ENCODE results near the gene USP3.
A peak's percentile ranks its signal among the peaks of the same experiment; 100 is the strongest.

Gene USP3

GRCh38 chr15:63504247-63504978 lies at the start of gene USP3:
Gene USP3, plus strand, starts transcription at chr15:63504593. Its CDS starts 147 bp downstream, at chr15:63504740.
- DNase-seq: peak; percentile 96

- no peak for DNase-seq
Measured at GRCh38 chr15:63456258-63456657, 48.1 kb upstream of the USP3 start.

- no peak for DNase-seq
Measured at GRCh38 chr15:63457379-63457778, 47.0 kb upstream of the USP3 start.

- DNase-seq: no peak
Measured at GRCh38 chr15:63458026-63458425, 46.4 kb upstream of the USP3 start.

- DNase-seq: no peak
Measured at GRCh38 chr15:63458794-63459395, 45.5 kb upstream of the USP3 start.

- DNase-seq: no peak
Measured at GRCh38 chr15:63460210-63461155, 43.9 kb upstream of the USP3 start.

GRCh38 chr15:63461230-63461985 lies 43.0 kb upstream of the USP3 start:
- DNase-seq: no peak

- DNase-seq: no peak
Measured at GRCh38 chr15:63462088-63462487, 42.3 kb upstream of the USP3 start.

- no peak for DNase-seq
Measured at GRCh38 chr15:63463036-63463435, 41.4 kb upstream of the USP3 start.

GRCh38 chr15:63463793-63464192 lies 40.6 kb upstream of the USP3 start:
- DNase-seq: no peak

- no peak for DNase-seq
Measured at GRCh38 chr15:63465104-63465503, 39.3 kb upstream of the USP3 start.

GRCh38 chr15:63466378-63467192 lies 37.8 kb upstream of the USP3 start:
- peak; percentile 85 for DNase-seq

- no peak for DNase-seq
Measured at GRCh38 chr15:63469190-63469589, 35.2 kb upstream of the USP3 start.

- DNase-seq: no peak
Measured at GRCh38 chr15:63469984-63470383, 34.4 kb upstream of the USP3 start.

GRCh38 chr15:63473007-63473748 lies 31.2 kb upstream of the USP3 start:
- no peak for DNase-seq

- DNase-seq: no peak
Measured at GRCh38 chr15:63473749-63473998, 30.7 kb upstream of the USP3 start.

GRCh38 chr15:63473999-63474809 lies 30.2 kb upstream of the USP3 start:
- peak; percentile 72 for DNase-seq

GRCh38 chr15:63474810-63475316 lies 29.5 kb upstream of the USP3 start:
- DNase-seq: no peak

GRCh38 chr15:63475707-63476106 lies 28.7 kb upstream of the USP3 start:
- DNase-seq: no peak

- DNase-seq: no peak
Measured at GRCh38 chr15:63476229-63476632, 28.2 kb upstream of the USP3 start.

Data from CD4-positive, alpha-beta T cell treated with Interleukin-10 for 1 hour (primary cell).